HFFc6 (cell line): ENCODE measurements around the gene GCAT. TPM values are rescaled to one million over a fixed set of nuclear protein-coding genes. Genes with fewer than 3 reads are reported as not detected.

Experiments used
- DNase-seq: peaks from one replicate; pipeline ENCODE4 v3.0.0-alpha.2; 2018
- H3K27ac Mint-ChIP-seq: 2 replicates; pipeline ENCODE4 v1.8.0; 2020; ENCODE audit warnings: mild to moderate bottlenecking, mixed read lengths
- H3K27me3 Mint-ChIP-seq: 2 replicates; pipeline ENCODE4 v1.8.0; 2021; ENCODE audit warnings: mild to moderate bottlenecking, moderate library complexity, mixed read lengths; ENCODE audit not compliant: insufficient read depth
- H3K36me3 Mint-ChIP-seq: 2 replicates; pipeline ENCODE4 v1.8.0; 2021; ENCODE audit warnings: low read depth, mixed read lengths
- H3K4me1 Mint-ChIP-seq: 2 replicates; pipeline ENCODE4 v1.8.0; 2020; ENCODE audit warnings: low read depth, mixed read lengths
- H3K4me3 Mint-ChIP-seq: 2 replicates; pipeline ENCODE4 v1.8.0; 2020; ENCODE audit warnings: mild to moderate bottlenecking, moderate library complexity, mixed read lengths
- H3K9me3 Mint-ChIP-seq: 2 replicates; pipeline ENCODE4 v1.8.0; 2020; ENCODE audit warnings: mild to moderate bottlenecking, mixed read lengths
- total RNA-seq, 6 experiments: library from RNA; stranded (reverse); fragmentation: NEBNext Ultra II Directional; extraction: Animal tissue kit (Norgen Biotek cat#: 25700); gene quantifications; 2 replicates in 1 of 6; 3 replicates in 5 of 6; pipeline ENCODE4 v1.2.3, GENCODE V29; 2021
- TF ChIP-seq, protein P1 (sequence below): fragments of 200-600 bp; sonication (generic); IDR thresholded peaks from 2 replicates; pipeline ENCODE4 v1.5.0; 2021; ENCODE audit warnings: antibody characterized with exemption, mild to moderate bottlenecking

The GCAT gene
- total RNA-seq, 6 experiments from 2014 or later: 27.6 to 42.3 (median 29.2) TPM

- TF ChIP-seq, protein P1, sequence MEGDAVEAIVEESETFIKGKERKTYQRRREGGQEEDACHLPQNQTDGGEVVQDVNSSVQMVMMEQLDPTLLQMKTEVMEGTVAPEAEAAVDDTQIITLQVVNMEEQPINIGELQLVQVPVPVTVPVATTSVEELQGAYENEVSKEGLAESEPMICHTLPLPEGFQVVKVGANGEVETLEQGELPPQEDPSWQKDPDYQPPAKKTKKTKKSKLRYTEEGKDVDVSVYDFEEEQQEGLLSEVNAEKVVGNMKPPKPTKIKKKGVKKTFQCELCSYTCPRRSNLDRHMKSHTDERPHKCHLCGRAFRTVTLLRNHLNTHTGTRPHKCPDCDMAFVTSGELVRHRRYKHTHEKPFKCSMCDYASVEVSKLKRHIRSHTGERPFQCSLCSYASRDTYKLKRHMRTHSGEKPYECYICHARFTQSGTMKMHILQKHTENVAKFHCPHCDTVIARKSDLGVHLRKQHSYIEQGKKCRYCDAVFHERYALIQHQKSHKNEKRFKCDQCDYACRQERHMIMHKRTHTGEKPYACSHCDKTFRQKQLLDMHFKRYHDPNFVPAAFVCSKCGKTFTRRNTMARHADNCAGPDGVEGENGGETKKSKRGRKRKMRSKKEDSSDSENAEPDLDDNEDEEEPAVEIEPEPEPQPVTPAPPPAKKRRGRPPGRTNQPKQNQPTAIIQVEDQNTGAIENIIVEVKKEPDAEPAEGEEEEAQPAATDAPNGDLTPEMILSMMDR: no peak
- H3K4me3 Mint-ChIP-seq: peak overlapping the region; percentile 94
These were observed 36.0 kb downstream of the GCAT start for GRCh38 chr22:37843741-37844089.

DNA sequence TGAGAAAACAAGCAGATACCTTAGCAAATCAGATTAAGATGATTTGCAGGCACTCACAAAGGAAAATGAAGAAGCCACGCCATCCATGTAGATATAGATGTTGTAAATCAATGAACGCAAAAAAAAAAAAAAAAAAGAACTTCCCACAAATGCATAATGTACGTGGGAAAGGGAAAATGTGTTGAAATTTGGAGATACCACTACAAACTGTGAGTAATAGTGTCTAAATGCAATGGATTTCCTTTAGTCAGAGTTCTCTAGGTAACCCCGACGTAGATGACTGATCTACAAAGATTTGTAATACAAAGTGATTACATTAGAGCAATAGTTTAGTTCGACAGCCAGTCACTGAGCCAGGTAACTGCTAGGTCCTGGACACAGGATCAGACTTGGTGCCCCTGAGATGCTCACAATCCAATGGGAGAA is 37.2 kb downstream of the GCAT start:
- H3K36me3 Mint-ChIP-seq: peaks cover 33% of the 10 kb centered on the region
- H3K4me1 Mint-ChIP-seq: peaks cover 25% of the 10 kb centered on the region
- peaks cover 2% of the 10 kb centered on the region for H3K27me3 Mint-ChIP-seq
- DNase-seq: no peak
- peaks cover 28% of the 10 kb centered on the region for H3K9me3 Mint-ChIP-seq
- H3K4me3 Mint-ChIP-seq: peak overlapping the region; percentile 83
- peak overlapping the region; percentile 87 for H3K27ac Mint-ChIP-seq
- TF ChIP-seq, protein P1: no peak

More at GRCh38 chr22:37843741-37844089, 36.0 kb downstream of the GCAT start:
- Mint-ChIP-seq H3K4me1 (peaks cover 21% of the 10 kb centered on the region), H3K36me3 (peaks cover 24% of the 10 kb centered on the region), H3K9me3 (peaks cover 24% of the 10 kb centered on the region), H3K27ac (peak overlapping the region; percentile 94), H3K27me3 (no peaks in the 10 kb centered on the region)
- no peak for DNase-seq

- H3K4me1 Mint-ChIP-seq: peaks cover 32% of the 10 kb centered on the region
- H3K36me3 Mint-ChIP-seq: peaks cover 41% of the 10 kb centered on the region
- no peak overlapping the region for H3K27ac Mint-ChIP-seq
- peaks cover 28% of the 10 kb centered on the region for H3K9me3 Mint-ChIP-seq
- H3K27me3 Mint-ChIP-seq: peaks cover 2% of the 10 kb centered on the region
- DNase-seq: no peak
- TF ChIP-seq, protein P1: no peak
- H3K4me3 Mint-ChIP-seq: no peak overlapping the region
These were observed 38.7 kb downstream of the GCAT start for GRCh38 chr22:37846433-37846832.

GRCh38 chr22:37848587-37849088 is 40.9 kb downstream of the GCAT start:
- Mint-ChIP-seq H3K27me3 (peaks cover 2% of the 10 kb centered on the region), H3K36me3 (peaks cover 46% of the 10 kb centered on the region), H3K9me3 (peaks cover 28% of the 10 kb centered on the region), H3K27ac (peak overlapping the region; percentile 83), H3K4me1 (peaks cover 35% of the 10 kb centered on the region), H3K4me3 (peak overlapping the region; percentile 95)
- TF ChIP-seq, protein P1: no peak
- no peak for DNase-seq

DNA sequence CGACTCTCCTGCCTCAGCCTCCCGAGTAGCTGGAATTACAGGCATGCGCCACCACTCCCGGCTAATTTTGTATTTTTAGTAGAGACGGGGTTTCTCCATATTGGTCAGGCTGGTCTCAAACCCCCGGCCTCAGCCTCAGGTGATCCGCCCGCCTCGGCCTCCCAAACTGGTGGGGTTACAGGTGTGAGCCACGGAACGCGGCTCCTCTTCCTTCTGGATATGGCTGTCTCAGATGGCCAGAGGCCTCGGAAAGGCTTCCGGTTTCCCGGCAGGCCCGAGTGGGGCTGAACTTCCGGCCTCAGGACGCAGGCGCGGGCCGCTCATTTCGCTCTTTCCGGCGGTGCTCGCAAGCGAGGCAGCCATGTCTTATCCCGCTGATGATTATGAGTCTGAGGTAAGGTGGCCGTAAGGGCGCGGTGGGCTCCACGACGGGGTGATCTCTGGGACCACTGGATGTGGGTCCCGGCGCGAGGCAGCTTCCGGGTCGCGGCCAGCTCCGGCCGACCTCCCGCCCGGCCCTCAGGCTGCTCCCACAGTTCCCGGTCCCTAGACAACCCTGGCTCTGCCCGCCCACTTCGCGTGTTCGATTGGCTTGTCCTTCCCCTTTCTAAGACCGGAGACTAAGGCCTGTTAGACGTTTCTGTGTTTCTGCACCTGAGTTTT is 41.5 kb downstream of the GCAT start, which contains the start of gene EIF3L:
Gene EIF3L, plus strand, starts transcription at position 331 of the 663 bp plus-strand sequence. Its CDS starts 31 bp downstream, at position 362.
- Mint-ChIP-seq H3K27ac (peak within 1 kb of the TSS; percentile 83), H3K9me3 (peaks cover 28% of the 10 kb centered on the region), H3K4me1 (peaks cover 35% of the 10 kb centered on the region), H3K27me3 (peaks cover 2% of the 10 kb centered on the region), H3K36me3 (peaks cover 51% of the 10 kb centered on the region), H3K4me3 (peak within 1 kb of the TSS; percentile 95)
- DNase-seq: peak; percentile 85
- TF ChIP-seq, protein P1: no peak
